GM19351 (cell line): ENCODE measurements around the gene ZKSCAN1.
"Not testable (repeated sequence)": the region's sequence is repeated elsewhere in the genome, so short reads cannot be mapped to it uniquely, and the experiment has no call there.

Source experiments
- ATAC-seq: cut with Tn5 transposase; IDR thresholded peaks from one replicate; pipeline ENCODE4 v1.9.1; 2021; ENCODE audit warnings: mild to moderate bottlenecking, moderate library complexity; ENCODE audit not compliant: unreplicated experiment

ZKSCAN1 gene

GRCh38 chr7:100015232-100016214 lies at the start of gene ZKSCAN1:
Gene ZKSCAN1, plus strand, starts transcription at chr7:100015596. Its CDS starts 7,911 bp downstream, at chr7:100023507.
- ATAC-seq = peak; percentile 97

GRCh38 chr7:99969298-99969697 lies 46.1 kb upstream of the ZKSCAN1 start:
- no peak for ATAC-seq

- not testable (repeated sequence) for ATAC-seq
Measured at GRCh38 chr7:99969813-99970212, 45.6 kb upstream of the ZKSCAN1 start.

- ATAC-seq = no peak
Measured at GRCh38 chr7:99971242-99971641, 44.2 kb upstream of the ZKSCAN1 start.

- ATAC-seq = not testable (repeated sequence)
Measured at GRCh38 chr7:99973817-99974216, 41.6 kb upstream of the ZKSCAN1 start.

GRCh38 chr7:99974681-99975080 lies 40.7 kb upstream of the ZKSCAN1 start:
- ATAC-seq = no peak

- ATAC-seq = no peak
Measured at GRCh38 chr7:99975782-99976521, 39.4 kb upstream of the ZKSCAN1 start, which contains the start of gene AZGP1. Gene AZGP1, minus strand, starts transcription at chr7:99976031. Its CDS starts 11 bp downstream, at chr7:99976020.

- no peak for ATAC-seq
Measured at GRCh38 chr7:99976626-99977025, 38.8 kb upstream of the ZKSCAN1 start.

- not testable (repeated sequence) for ATAC-seq
Measured at GRCh38 chr7:99979814-99980225, 35.6 kb upstream of the ZKSCAN1 start.

- peak; percentile 68 for ATAC-seq
Measured at GRCh38 chr7:99980448-99980872, 34.9 kb upstream of the ZKSCAN1 start.

- ATAC-seq = not testable (repeated sequence)
Measured at GRCh38 chr7:99981066-99981465, 34.3 kb upstream of the ZKSCAN1 start.

GRCh38 chr7:99984593-99984992 lies 30.8 kb upstream of the ZKSCAN1 start:
- no peak for ATAC-seq

- not testable (repeated sequence) for ATAC-seq
Measured at GRCh38 chr7:99987306-99987705, 28.1 kb upstream of the ZKSCAN1 start.

- ATAC-seq = no peak
Measured at GRCh38 chr7:99987846-99988245, 27.6 kb upstream of the ZKSCAN1 start.

GRCh38 chr7:99990460-99990852 lies 24.9 kb upstream of the ZKSCAN1 start:
- ATAC-seq = no peak

- ATAC-seq = not testable (repeated sequence)
Measured at GRCh38 chr7:99991543-99991942, 23.9 kb upstream of the ZKSCAN1 start.

- ATAC-seq = no peak
Measured at GRCh38 chr7:99992330-99993038, 22.9 kb upstream of the ZKSCAN1 start.

GRCh38 chr7:99994819-99995218 lies 20.6 kb upstream of the ZKSCAN1 start:
- ATAC-seq = no peak

GRCh38 chr7:99996755-99997544 lies 18.4 kb upstream of the ZKSCAN1 start:
- no peak for ATAC-seq

- ATAC-seq = no peak
Measured at GRCh38 chr7:99997545-99998137, 17.8 kb upstream of the ZKSCAN1 start.
